22Rv1 (cell line): ENCODE results near the gene STAG2.
"Not testable (repeated sequence)": the region's sequence is repeated elsewhere in the genome, so short reads cannot be mapped to it uniquely, and the experiment has no call there.

Experiments
- ZFX ChIP-seq: fragments of 450-650 bp; IDR thresholded peaks from 2 replicates; pipeline ENCODE4 v1.6.1; 2017; ENCODE audit warnings: antibody characterized with exemption, borderline replicate concordance
- TF ChIP-seq, protein P1 (sequence below): fragments of 450-650 bp; IDR thresholded peaks from 2 replicates; pipeline ENCODE4 v1.5.1; 2017; ENCODE audit warnings: mild to moderate bottlenecking

DNA sequence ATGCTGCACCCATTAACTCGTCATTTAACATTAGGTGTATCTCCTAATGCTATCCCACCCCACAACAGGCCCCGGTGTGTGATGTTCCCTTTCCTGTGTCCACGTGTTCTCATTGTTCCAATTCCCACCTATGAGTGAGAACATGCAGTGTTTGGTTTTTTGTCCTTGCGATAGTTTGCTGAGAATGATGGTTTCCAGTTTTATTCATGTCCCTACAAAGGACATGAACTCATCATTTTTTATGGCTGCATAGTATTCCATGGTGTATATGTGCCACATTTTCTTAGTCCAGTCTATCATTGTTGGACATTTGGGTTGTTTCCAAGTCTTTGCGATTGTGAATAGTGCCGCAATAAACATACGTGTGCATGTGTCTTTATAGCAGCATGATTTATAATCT, 143.0 kb downstream of the STAG2 start:
- TF ChIP-seq, protein P1, sequence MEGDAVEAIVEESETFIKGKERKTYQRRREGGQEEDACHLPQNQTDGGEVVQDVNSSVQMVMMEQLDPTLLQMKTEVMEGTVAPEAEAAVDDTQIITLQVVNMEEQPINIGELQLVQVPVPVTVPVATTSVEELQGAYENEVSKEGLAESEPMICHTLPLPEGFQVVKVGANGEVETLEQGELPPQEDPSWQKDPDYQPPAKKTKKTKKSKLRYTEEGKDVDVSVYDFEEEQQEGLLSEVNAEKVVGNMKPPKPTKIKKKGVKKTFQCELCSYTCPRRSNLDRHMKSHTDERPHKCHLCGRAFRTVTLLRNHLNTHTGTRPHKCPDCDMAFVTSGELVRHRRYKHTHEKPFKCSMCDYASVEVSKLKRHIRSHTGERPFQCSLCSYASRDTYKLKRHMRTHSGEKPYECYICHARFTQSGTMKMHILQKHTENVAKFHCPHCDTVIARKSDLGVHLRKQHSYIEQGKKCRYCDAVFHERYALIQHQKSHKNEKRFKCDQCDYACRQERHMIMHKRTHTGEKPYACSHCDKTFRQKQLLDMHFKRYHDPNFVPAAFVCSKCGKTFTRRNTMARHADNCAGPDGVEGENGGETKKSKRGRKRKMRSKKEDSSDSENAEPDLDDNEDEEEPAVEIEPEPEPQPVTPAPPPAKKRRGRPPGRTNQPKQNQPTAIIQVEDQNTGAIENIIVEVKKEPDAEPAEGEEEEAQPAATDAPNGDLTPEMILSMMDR: not testable (repeated sequence)
- not testable (repeated sequence) for TF ChIP-seq ZFX
